GM03348 (cell line): Measurements from ENCODE around the gene DYDC2.

Source experiments
- DNase-seq: peaks from one replicate; pipeline ENCODE4 v3.0.0; 2012; ENCODE audit warnings: low spot score

DYDC2 gene

DNA sequence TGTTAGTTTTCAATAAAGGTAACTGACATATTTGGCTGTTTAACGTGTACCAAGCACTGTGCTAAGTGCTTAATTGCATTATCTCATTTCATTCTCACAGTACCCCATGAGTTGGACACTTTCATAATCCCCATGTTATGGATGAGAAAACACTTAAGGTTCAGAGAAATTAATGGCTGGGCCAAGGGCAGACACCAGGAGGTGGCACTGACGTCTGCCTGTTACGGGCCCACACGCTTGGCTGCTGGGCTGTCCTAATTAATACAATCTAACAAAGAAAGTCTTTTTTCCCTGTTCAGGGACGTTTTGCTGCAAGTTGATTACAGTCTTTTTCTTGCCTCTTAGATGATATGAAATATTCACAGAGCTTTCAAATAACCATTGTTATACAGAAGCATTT, 16.1 kb downstream of the DYDC2 start:
- no peak for DNase-seq

GRCh38 chr10:80373502-80373901, 16.9 kb downstream of the DYDC2 start:
- DNase-seq, result no peak

GRCh38 chr10:80379701-80380100, 23.1 kb downstream of the DYDC2 start:
- DNase-seq, result no peak

GRCh38 chr10:80380185-80380584, 23.6 kb downstream of the DYDC2 start:
- no peak for DNase-seq

DNA sequence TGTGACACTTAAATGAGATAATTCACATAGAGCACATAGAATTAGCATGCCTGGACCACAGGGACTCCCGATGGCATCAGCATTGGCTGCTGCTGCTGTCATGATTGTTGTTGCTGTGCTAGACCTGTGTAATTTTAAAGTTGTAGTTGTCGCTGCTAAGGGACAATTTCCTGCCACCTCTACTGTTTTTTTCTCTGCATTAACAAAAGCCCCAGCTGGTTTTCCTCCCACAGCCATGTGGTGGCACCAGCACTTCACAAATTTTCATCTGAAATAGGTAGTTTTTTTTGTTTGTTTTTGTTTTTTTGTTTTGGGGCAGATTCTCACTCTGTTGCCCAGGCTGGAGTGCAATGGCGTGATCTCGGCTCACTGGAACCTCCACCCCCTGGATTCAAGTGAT, 26.4 kb downstream of the DYDC2 start:
- DNase-seq, result peak; percentile 54

DNA sequence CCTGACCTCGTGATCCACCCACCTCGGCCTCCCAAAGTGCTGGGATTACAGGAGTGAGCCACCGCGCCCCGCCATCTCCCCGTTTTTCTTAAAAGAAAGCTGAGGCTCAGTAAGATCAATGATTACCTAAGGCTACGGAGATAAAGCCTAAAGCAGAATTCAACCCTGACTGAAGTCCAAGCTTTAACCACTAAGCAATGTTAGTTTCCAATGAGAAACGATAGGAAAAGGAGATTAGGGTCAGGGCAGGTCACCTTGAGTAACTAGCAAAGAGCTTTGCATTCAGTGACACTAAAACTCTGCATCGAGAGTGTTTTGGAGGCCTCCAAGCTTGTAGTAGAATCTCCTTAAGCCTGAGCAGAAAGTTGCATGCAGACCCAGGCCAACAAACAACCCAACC, 34.2 kb downstream of the DYDC2 start:
- no peak for DNase-seq

DNA sequence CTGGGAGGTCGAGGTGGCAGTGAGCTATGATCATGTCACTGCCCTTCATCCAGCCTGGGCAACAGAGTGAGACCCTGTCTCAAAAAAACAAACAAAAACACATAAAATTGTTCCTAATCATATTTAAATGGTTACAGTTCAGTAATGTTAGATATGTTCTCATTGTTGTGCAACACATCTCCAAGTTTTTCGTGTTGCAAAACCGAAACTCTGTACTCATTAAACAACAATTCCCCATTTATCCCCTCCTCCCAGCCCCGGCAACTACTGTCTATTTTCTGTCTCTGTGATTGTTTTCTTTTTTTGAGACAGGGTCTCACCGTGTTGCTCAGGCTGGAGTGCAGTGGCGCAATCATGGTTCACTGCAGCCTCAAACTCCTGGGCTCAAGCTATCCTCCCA, 35.7 kb downstream of the DYDC2 start:
- no peak for DNase-seq

GRCh38 chr10:80394358-80394916, 37.9 kb downstream of the DYDC2 start:
- DNase-seq, result no peak

GRCh38 chr10:80397014-80397413, 40.4 kb downstream of the DYDC2 start:
- DNase-seq, result no peak

- DNase-seq, result no peak
Measured at GRCh38 chr10:80400136-80400804, 43.7 kb downstream of the DYDC2 start.

DNA sequence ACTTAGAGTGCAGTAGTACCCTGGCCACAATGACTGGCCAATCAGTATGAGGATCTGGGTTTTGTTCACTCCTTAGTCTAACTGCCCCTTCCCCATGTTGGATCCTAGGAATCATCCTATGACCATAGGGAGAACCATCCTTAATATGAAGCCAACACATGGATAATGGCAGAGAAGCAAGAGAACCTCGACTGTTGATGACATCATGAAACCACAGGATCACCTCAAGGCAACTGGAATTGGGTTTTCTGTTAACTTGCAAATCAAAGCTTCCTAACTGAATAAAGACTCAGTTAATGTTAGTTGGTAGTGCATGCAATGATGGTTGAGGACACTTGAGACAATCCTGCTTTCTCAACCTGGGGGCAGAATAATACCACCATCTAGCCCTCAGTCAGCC, 48.5 kb downstream of the DYDC2 start:
- DNase-seq, result no peak

DNA sequence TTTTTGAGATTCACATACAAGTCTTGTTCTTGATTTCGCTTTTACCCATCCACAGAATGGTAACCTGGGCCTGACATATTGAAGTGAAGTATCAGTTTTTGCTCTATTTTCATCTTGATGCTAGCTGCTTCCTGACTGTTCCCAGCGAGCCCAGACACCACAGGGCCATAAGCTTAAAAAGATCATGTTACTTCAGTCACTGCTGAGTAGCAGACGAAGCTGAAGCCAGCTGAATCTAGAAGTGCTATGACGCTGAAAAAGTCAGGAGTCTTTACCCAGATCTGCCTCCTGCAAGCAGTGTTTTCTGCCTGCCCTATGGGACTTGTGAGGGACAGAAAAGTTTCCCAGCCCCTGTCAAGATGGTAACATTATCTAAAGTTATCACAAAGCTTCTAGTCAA, 49.0 kb downstream of the DYDC2 start:
- DNase-seq, result no peak

DNA sequence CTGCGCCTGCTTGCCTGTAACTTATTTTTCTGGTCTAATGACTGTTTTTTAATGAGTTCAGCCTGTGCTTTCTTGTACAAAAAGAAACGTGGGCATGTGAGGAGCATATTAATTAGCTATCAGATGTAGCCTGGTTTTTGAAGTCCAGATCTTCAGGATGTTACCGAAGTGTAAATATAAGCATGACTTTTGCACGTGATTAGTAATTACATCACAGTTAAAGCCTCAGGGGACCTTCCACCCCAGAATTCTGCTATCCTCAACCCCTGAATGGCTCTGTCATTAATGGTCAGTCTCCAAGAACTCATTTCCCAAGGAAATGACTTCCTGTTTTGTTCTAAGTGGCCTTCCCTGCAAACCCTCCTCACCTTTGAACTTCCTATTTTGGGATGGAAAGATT, 49.6 kb downstream of the DYDC2 start:
- no peak for DNase-seq

GRCh38 chr10:80407812-80408241, 51.2 kb downstream of the DYDC2 start:
- no peak for DNase-seq

- peak; percentile 21 for DNase-seq
Measured at GRCh38 chr10:80408242-80409101, 51.9 kb downstream of the DYDC2 start, which contains the start of gene PRXL2A. PRXL2A (plus strand) TSS chr10:80408551; CDS start chr10:80420468, 11,917 bp downstream.

DNA sequence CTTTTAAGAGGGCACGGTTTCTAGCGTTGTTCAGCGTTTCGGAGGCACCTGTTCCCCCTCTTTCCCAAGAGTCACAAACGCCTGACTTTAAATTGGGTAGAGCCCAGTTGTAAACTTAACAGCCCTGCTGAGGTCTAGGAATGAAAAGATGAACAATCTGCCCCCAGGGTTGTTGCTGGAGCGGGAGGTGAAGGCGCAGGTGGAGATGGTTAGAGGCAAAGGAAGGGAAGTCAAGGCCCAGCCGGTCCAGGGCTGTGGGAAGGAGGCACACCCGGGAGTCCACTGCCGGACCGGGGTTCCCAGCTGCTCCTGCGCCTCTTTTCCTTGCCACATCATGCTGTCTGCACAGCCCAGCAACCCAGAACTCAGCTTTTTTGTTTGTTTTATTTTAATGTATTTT, 52.5 kb downstream of the DYDC2 start:
- DNase-seq, result no peak

GRCh38 chr10:80410122-80410521, 53.5 kb downstream of the DYDC2 start:
- no peak for DNase-seq

DNA sequence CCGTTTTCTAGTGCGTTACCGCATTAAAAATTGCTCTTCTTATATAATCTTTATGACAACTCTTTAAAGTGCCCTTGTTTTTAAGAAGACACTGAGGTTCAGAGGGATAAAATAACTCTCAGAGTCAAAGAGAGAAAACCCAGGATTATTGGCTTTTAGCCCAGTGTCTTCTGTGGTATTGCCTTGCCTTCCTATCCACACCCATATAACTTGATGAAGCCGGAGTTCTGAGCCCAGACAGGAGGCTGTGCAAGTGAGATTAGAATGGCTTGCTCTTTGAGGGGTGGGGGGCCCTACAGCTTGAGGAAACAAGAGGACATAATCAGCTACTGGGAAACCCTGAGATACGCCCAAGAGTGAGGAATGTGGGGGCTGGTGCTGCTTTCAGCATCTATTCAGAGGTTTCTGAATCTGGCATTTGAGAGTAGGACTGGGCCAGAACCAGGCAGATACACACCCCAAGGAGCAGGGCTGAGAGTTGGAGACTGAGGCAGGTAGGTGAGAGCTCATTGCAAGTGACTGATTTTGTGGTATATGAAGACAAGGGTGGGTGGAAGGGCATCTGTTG, 54.1 kb downstream of the DYDC2 start:
- DNase-seq, result no peak

DNA sequence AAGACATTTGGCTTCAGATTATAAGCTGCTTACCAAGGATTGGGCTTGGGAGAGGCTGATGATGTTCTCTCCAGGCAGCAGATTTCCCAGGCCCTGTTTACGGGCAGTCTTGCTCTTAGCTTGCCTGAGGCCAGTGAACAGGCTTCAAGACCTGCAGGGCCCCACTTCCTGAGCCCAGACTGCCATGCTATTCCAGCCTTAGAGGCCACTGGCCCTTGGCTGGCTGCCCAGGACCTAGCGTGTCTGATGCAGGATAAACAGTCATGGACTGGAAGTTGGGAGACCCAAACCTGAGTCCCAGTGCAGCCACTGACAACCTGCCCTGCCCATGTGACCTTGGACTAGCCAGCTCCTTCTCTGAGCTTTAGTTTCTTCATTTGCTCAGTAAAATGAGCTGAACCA, 54.7 kb downstream of the DYDC2 start:
- no peak for DNase-seq

- no peak for DNase-seq
Measured at GRCh38 chr10:80411681-80412220, 55.2 kb downstream of the DYDC2 start.

DNA sequence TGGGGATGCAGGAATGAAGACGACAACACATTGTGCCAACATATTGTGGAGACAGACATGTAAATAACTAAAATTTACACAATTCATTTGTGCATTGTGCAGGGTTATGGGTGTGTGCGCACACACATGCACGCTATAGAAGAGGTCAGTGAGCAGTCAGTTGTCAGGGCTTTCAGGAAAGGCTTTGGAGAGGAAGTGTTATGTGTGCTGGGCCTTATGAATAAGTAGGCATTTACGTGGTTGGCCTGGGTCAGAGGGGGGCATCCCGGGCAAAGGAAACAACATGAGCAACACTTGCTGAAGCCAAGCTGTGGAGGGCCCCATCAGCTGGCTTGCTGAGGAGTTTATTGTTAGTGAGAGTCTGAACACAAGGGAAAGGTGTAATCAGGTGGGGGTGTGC, 55.9 kb downstream of the DYDC2 start:
- no peak for DNase-seq

DNA sequence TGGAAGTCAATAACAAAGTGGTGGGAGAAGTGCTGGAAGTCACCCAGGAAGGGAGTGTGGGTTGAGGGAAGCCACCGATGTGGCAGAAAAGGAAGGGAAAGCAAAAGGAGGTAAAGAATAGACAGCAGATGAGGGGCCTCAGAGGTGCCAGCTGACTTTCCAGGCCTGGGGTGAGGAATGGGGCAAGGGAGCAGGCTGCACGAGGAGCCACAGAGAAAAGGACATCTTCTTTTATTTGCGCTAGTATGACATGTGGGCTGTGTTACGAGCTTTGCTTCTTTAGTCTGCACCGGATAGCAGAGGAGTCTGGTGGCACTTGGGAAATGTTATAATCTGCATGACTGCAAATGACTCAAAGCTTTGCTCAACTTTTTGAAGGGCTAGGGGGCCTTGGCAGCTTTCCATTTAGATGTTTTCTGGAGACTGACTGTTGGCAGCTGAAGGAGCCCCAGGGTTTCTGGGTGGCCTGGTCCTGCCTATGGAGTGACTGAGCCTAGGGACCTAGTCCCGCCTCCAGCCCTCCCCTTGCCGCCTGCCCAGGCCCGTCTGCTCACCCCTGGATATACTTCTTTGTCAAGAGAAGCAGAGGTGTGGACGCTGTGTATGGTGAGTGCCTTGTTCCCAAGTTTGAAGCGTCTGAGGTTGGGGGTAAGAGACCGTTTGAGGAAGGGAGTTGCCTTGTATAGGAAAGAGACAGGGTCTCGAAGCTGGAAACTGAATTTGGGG, 56.9 kb downstream of the DYDC2 start:
- DNase-seq, result no peak
